Measurements from ENCODE around the gene UBL4A.

Gene UBL4A

GRCh38 chrX:154486396-154487207, at the start of gene UBL4A:
Gene UBL4A (minus strand): TSS chrX:154486615. CDS start chrX:154486584, 31 bp downstream.
- peak; percentile 74 for DNase-seq (ENCODE audit: low spot score)
- FAIRE-seq, result peak; percentile 40

- FAIRE-seq (no peak), DNase-seq (ENCODE audit: low spot score) (no peak)
These were observed 49.5 kb upstream of the UBL4A start for GRCh38 chrX:154535892-154536291.

- FAIRE-seq (peak; percentile 59), DNase-seq (ENCODE audit: low spot score) (peak; percentile 65)
These were observed 48.3 kb upstream of the UBL4A start for GRCh38 chrX:154534526-154535322.

- no peak for FAIRE-seq
These were observed 46.3 kb upstream of the UBL4A start for GRCh38 chrX:154532690-154533089.

GRCh38 chrX:154531626-154532025, 45.2 kb upstream of the UBL4A start:
- FAIRE-seq (no peak), DNase-seq (ENCODE audit: low spot score) (peak; percentile 48)

More at GRCh38 chrX:154532690-154533089, 46.3 kb upstream of the UBL4A start:
- no peak for DNase-seq (ENCODE audit: low spot score)

- DNase-seq (ENCODE audit: low spot score), result no peak
- FAIRE-seq, result no peak
These were observed 43.9 kb upstream of the UBL4A start for GRCh38 chrX:154530286-154530685.

GRCh38 chrX:154529206-154529612, 42.8 kb upstream of the UBL4A start:
- FAIRE-seq, result peak; percentile 62
- DNase-seq (ENCODE audit: low spot score), result peak; percentile 39

GRCh38 chrX:154526901-154527675, 40.7 kb upstream of the UBL4A start:
- peak; percentile 62 for FAIRE-seq
- peak; percentile 63 for DNase-seq (ENCODE audit: low spot score)

- no peak for FAIRE-seq
These were observed 39.4 kb upstream of the UBL4A start for GRCh38 chrX:154525606-154526490.

GRCh38 chrX:154519389-154519788, 33.0 kb upstream of the UBL4A start:
- DNase-seq (ENCODE audit: low spot score), result no peak
- FAIRE-seq, result no peak

More at GRCh38 chrX:154525606-154526490, 39.4 kb upstream of the UBL4A start:
- no peak for DNase-seq (ENCODE audit: low spot score)

- DNase-seq (ENCODE audit: low spot score), result no peak
- no peak for FAIRE-seq
These were observed 30.8 kb upstream of the UBL4A start for GRCh38 chrX:154517101-154517781.

- no peak for FAIRE-seq
- no peak for DNase-seq (ENCODE audit: low spot score)
These were observed 30.3 kb upstream of the UBL4A start for GRCh38 chrX:154516656-154517100.

- FAIRE-seq (peak; percentile 59), DNase-seq (ENCODE audit: low spot score) (peak; percentile 85)
These were observed 29.7 kb upstream of the UBL4A start, which contains the start of gene FAM3A for GRCh38 chrX:154515966-154516655. Gene FAM3A (minus strand): TSS chrX:154516232. CDS start chrX:154515772, 460 bp downstream.

GRCh38 chrX:154515090-154515965, 28.9 kb upstream of the UBL4A start:
- FAIRE-seq (no peak), DNase-seq (ENCODE audit: low spot score) (no peak)

- DNase-seq (ENCODE audit: low spot score) (no peak), FAIRE-seq (no peak)
These were observed 27.3 kb upstream of the UBL4A start for GRCh38 chrX:154513716-154514115.

- no peak for FAIRE-seq
- DNase-seq (ENCODE audit: low spot score), result no peak
These were observed 26.6 kb upstream of the UBL4A start for GRCh38 chrX:154512879-154513553.

GRCh38 chrX:154511761-154512160, 25.3 kb upstream of the UBL4A start:
- FAIRE-seq (no peak), DNase-seq (ENCODE audit: low spot score) (no peak)

- no peak for FAIRE-seq
These were observed 23.0 kb upstream of the UBL4A start for GRCh38 chrX:154509455-154509854.

More at GRCh38 chrX:154509455-154509854, 23.0 kb upstream of the UBL4A start:
- no peak for DNase-seq (ENCODE audit: low spot score)

Measured in RCC 7860 (cell line).